HS-5 (cell line): ENCODE data around the gene BMP10.

Experiments
- DNase-seq: peaks from one replicate; pipeline ENCODE4 v3.0.0-alpha.2; 2012; ENCODE audit warnings: low read depth

BMP10 gene

GRCh38 chr2:68850524-68850923, 20.7 kb downstream of the BMP10 start:
- DNase-seq, result no peak

GRCh38 chr2:68849579-68850030, 21.6 kb downstream of the BMP10 start:
- no peak for DNase-seq

GRCh38 chr2:68847751-68848150, 23.4 kb downstream of the BMP10 start:
- no peak for DNase-seq

GRCh38 chr2:68846091-68846490, 25.1 kb downstream of the BMP10 start:
- no peak for DNase-seq

GRCh38 chr2:68845043-68845442, 26.2 kb downstream of the BMP10 start:
- DNase-seq, result no peak

GRCh38 chr2:68839260-68839833, 31.9 kb downstream of the BMP10 start:
- DNase-seq, result no peak

GRCh38 chr2:68838641-68839040, 32.6 kb downstream of the BMP10 start:
- DNase-seq, result no peak

GRCh38 chr2:68837861-68838341, 33.3 kb downstream of the BMP10 start:
- no peak for DNase-seq

GRCh38 chr2:68837164-68837860, 33.9 kb downstream of the BMP10 start:
- DNase-seq, result no peak

GRCh38 chr2:68835621-68836020, 35.6 kb downstream of the BMP10 start:
- no peak for DNase-seq

GRCh38 chr2:68834737-68835376, 36.3 kb downstream of the BMP10 start:
- DNase-seq, result no peak

GRCh38 chr2:68833162-68833561, 38.0 kb downstream of the BMP10 start:
- DNase-seq, result no peak

GRCh38 chr2:68832233-68832869, 38.8 kb downstream of the BMP10 start:
- DNase-seq, result no peak

GRCh38 chr2:68831686-68832232, 39.4 kb downstream of the BMP10 start:
- DNase-seq, result no peak

- no peak for DNase-seq
Observed at GRCh38 chr2:68829749-68830148, 41.4 kb downstream of the BMP10 start.

GRCh38 chr2:68828887-68829708, 42.1 kb downstream of the BMP10 start:
- DNase-seq, result peak; percentile 91

- no peak for DNase-seq
Observed at GRCh38 chr2:68827666-68828065, 43.5 kb downstream of the BMP10 start.

- DNase-seq, result no peak
Observed at GRCh38 chr2:68825866-68826265, 45.3 kb downstream of the BMP10 start.

GRCh38 chr2:68824831-68825230, 46.4 kb downstream of the BMP10 start:
- DNase-seq, result peak; percentile 81

- no peak for DNase-seq
Observed at GRCh38 chr2:68822207-68822872, 48.9 kb downstream of the BMP10 start.

GRCh38 chr2:68819556-68819955, 51.6 kb downstream of the BMP10 start:
- DNase-seq, result no peak
